GM19328 (cell line): ENCODE data around the gene SLC16A13.

Experiments used
- ATAC-seq: cut with Tn5 transposase; IDR thresholded peaks from one replicate; pipeline ENCODE4 v1.9.1; 2021; ENCODE audit warnings: mild to moderate bottlenecking, moderate library complexity; ENCODE audit not compliant: unreplicated experiment

SLC16A13 gene

GRCh38 chr17:7011942-7012254 lies 23.9 kb upstream of the SLC16A13 start:
- ATAC-seq: no peak

GRCh38 chr17:7014261-7014994 lies 21.4 kb upstream of the SLC16A13 start:
- ATAC-seq: peak; percentile 80

- ATAC-seq: peak; percentile 0
Observed at GRCh38 chr17:7014995-7015958, 20.5 kb upstream of the SLC16A13 start.

- no peak for ATAC-seq
Observed at GRCh38 chr17:7016418-7016817, 19.4 kb upstream of the SLC16A13 start.

GRCh38 chr17:7016886-7017826 lies 18.7 kb upstream of the SLC16A13 start:
- ATAC-seq: no peak

- ATAC-seq: no peak
Observed at GRCh38 chr17:7017827-7018200, 18.0 kb upstream of the SLC16A13 start.

GRCh38 chr17:7018331-7018964 lies 17.4 kb upstream of the SLC16A13 start:
- no peak for ATAC-seq

GRCh38 chr17:7019367-7019766 lies 16.4 kb upstream of the SLC16A13 start:
- ATAC-seq: no peak

GRCh38 chr17:7019839-7020519 lies 15.8 kb upstream of the SLC16A13 start:
- no peak for ATAC-seq

- ATAC-seq: no peak
Observed at GRCh38 chr17:7020894-7021664, 14.7 kb upstream of the SLC16A13 start.

- no peak for ATAC-seq
Observed at GRCh38 chr17:7021993-7022778, 13.6 kb upstream of the SLC16A13 start.

- no peak for ATAC-seq
Observed at GRCh38 chr17:7022781-7023571, 12.8 kb upstream of the SLC16A13 start, which contains the start of gene BCL6B. Gene BCL6B (plus strand): TSS chr17:7023050. CDS start chr17:7023672, 622 bp downstream.

GRCh38 chr17:7023576-7024401 lies 12.0 kb upstream of the SLC16A13 start:
- peak; percentile 45 for ATAC-seq

- ATAC-seq: no peak
Observed at GRCh38 chr17:7024402-7024785, 11.4 kb upstream of the SLC16A13 start.

GRCh38 chr17:7025245-7025644 lies 10.6 kb upstream of the SLC16A13 start:
- no peak for ATAC-seq

GRCh38 chr17:7026471-7027115 lies 9.2 kb upstream of the SLC16A13 start:
- ATAC-seq: no peak
